IPS-11a (cell line): ENCODE measurements around the gene SPEG.

Experiments used
- H3K4me3 ChIP-seq: one replicate; pipeline ENCODE4 v1.5.1; 2013; ENCODE audit warnings: low read depth, low read length, control low read depth

The SPEG gene

GRCh38 chr2:219458996-219459395 is 24.4 kb downstream of the SPEG start:
- no peak overlapping the region for H3K4me3 ChIP-seq

- no peak overlapping the region for H3K4me3 ChIP-seq
Observed at GRCh38 chr2:219459460-219460311, 25.0 kb downstream of the SPEG start.

- no peak overlapping the region for H3K4me3 ChIP-seq
Observed at GRCh38 chr2:219460424-219460926, 25.8 kb downstream of the SPEG start.

- H3K4me3 ChIP-seq, result no peak overlapping the region
Observed at GRCh38 chr2:219461047-219461514, 26.4 kb downstream of the SPEG start.

GRCh38 chr2:219461669-219462068 is 27.0 kb downstream of the SPEG start:
- H3K4me3 ChIP-seq, result no peak overlapping the region

GRCh38 chr2:219462349-219462748 is 27.7 kb downstream of the SPEG start:
- no peak overlapping the region for H3K4me3 ChIP-seq

- H3K4me3 ChIP-seq, result no peak overlapping the region
Observed at GRCh38 chr2:219464286-219465032, 29.8 kb downstream of the SPEG start.

- no peak overlapping the region for H3K4me3 ChIP-seq
Observed at GRCh38 chr2:219465659-219466561, 31.3 kb downstream of the SPEG start.

GRCh38 chr2:219466816-219467735 is 32.4 kb downstream of the SPEG start:
- no peak overlapping the region for H3K4me3 ChIP-seq

- H3K4me3 ChIP-seq, result no peak overlapping the region
Observed at GRCh38 chr2:219467736-219468075, 33.1 kb downstream of the SPEG start.

GRCh38 chr2:219468410-219469185 is 34.0 kb downstream of the SPEG start:
- H3K4me3 ChIP-seq, result no peak overlapping the region

- H3K4me3 ChIP-seq, result no peak overlapping the region
Observed at GRCh38 chr2:219469186-219469724, 34.6 kb downstream of the SPEG start.

GRCh38 chr2:219470429-219470828 is 35.8 kb downstream of the SPEG start:
- no peak overlapping the region for H3K4me3 ChIP-seq

- H3K4me3 ChIP-seq, result no peak overlapping the region
Observed at GRCh38 chr2:219471476-219472371, 37.1 kb downstream of the SPEG start.

- H3K4me3 ChIP-seq, result no peak overlapping the region
Observed at GRCh38 chr2:219472629-219473187, 38.1 kb downstream of the SPEG start.

- no peak overlapping the region for H3K4me3 ChIP-seq
Observed at GRCh38 chr2:219473511-219473910, 38.9 kb downstream of the SPEG start.

- H3K4me3 ChIP-seq, result no peak overlapping the region
Observed at GRCh38 chr2:219474285-219475060, 39.8 kb downstream of the SPEG start.
